Suprapubic skin (tissue), 3 donors: ENCODE data around the gene DEK.

Source experiments
- POLR2A ChIP-seq, 2 donors: fragments of 450-650 bp; IDR thresholded peaks; one replicate each; pipeline ENCODE4 v1.6.1; 2017; ENCODE audit warnings: antibody characterized with exemption in 2 of 2, mild to moderate bottlenecking in 2 of 2, moderate library complexity in 2 of 2
- TF ChIP-seq, protein P1 (sequence below), 2 donors: fragments of 200-600 bp in 1 of 2; fragments of 450-650 bp in 1 of 2; sonication (generic) in 1 of 2; IDR thresholded peaks; one replicate each; pipeline ENCODE4 v1.5.1; 2016 to 2019; ENCODE audit warnings: antibody characterized with exemption in 2 of 2, mild to moderate bottlenecking in 1 of 2, moderate library complexity in 1 of 2

DNA sequence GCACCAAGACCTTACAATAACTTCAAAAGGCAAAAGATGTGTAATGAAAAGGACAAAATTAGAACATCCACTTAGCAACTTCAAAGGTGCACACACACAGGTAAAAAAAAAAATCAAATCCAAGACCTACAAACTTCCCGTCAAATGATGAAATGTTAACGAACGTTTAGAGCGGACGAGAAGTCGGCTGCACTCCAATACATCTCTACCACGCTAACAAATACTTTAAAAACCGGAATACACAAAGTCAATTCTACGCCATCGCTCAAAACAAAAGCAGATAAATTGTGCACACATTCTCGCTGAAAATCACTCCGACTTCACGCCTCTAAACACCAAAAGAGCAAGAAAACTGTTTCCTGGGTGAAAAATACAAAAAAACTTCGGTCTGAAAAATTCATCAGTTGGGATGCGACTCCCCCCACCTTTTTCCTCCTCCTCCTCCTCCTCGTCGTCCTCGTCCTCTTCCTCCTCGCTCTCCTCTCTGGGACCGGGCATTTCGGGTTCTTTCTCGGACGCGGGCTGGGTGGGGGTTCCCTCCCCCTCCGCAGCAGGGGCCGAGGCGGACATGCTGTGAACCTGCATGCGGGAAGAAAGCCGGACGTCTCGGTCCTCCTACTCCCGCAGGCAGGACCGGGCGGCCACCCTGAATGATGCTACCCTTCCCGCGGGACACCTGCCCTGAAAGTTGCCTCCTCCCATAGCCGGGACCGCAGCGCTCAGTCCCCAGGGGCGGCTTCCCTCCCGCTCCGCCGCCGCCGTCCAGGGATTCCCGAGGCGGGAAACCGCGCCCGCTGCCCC lies 712 bp downstream of the DEK start:
- TF ChIP-seq, protein P1, sequence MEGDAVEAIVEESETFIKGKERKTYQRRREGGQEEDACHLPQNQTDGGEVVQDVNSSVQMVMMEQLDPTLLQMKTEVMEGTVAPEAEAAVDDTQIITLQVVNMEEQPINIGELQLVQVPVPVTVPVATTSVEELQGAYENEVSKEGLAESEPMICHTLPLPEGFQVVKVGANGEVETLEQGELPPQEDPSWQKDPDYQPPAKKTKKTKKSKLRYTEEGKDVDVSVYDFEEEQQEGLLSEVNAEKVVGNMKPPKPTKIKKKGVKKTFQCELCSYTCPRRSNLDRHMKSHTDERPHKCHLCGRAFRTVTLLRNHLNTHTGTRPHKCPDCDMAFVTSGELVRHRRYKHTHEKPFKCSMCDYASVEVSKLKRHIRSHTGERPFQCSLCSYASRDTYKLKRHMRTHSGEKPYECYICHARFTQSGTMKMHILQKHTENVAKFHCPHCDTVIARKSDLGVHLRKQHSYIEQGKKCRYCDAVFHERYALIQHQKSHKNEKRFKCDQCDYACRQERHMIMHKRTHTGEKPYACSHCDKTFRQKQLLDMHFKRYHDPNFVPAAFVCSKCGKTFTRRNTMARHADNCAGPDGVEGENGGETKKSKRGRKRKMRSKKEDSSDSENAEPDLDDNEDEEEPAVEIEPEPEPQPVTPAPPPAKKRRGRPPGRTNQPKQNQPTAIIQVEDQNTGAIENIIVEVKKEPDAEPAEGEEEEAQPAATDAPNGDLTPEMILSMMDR (IDR thresholded peaks at IDR 0.05), result no peak
- no peak for TF ChIP-seq POLR2A (IDR thresholded peaks at IDR 0.05)
